ENCODE measurements around the gene MGLL.

The MGLL gene

GRCh38 chr3:127835993-127836882 is 13.9 kb upstream of the MGLL start:
- FAIRE-seq (peak; percentile 100), DNase-seq (ENCODE audit: insufficient read length, low spot score) (peak; percentile 67)

- no peak for DNase-seq (ENCODE audit: insufficient read length, low spot score)
- peak; percentile 89 for FAIRE-seq
These were observed 12.5 kb upstream of the MGLL start for GRCh38 chr3:127834771-127835170.

- FAIRE-seq: peak; percentile 66
- no peak for DNase-seq (ENCODE audit: insufficient read length, low spot score)
These were observed 11.1 kb upstream of the MGLL start for GRCh38 chr3:127833281-127834032.

- DNase-seq (ENCODE audit: insufficient read length, low spot score) (no peak), FAIRE-seq (peak; percentile 31)
These were observed 9.4 kb upstream of the MGLL start for GRCh38 chr3:127831723-127832172.

- FAIRE-seq (peak; percentile 11), DNase-seq (ENCODE audit: insufficient read length, low spot score) (no peak)
These were observed 7.2 kb upstream of the MGLL start for GRCh38 chr3:127829537-127829936.

GRCh38 chr3:127827808-127828207 is 5.5 kb upstream of the MGLL start:
- FAIRE-seq (no peak), DNase-seq (ENCODE audit: insufficient read length, low spot score) (no peak)

GRCh38 chr3:127825756-127826155 is 3.4 kb upstream of the MGLL start:
- no peak for DNase-seq (ENCODE audit: insufficient read length, low spot score)
- FAIRE-seq: no peak

GRCh38 chr3:127824151-127824825 is 2.0 kb upstream of the MGLL start:
- FAIRE-seq (no peak), DNase-seq (ENCODE audit: insufficient read length, low spot score) (no peak)

GRCh38 chr3:127823426-127823857 is 1.1 kb upstream of the MGLL start:
- FAIRE-seq (peak; percentile 21), DNase-seq (ENCODE audit: insufficient read length, low spot score) (no peak)

GRCh38 chr3:127822682-127823425 is 539 bp upstream of the MGLL start:
- FAIRE-seq (no peak), DNase-seq (ENCODE audit: insufficient read length, low spot score) (no peak)

- peak; percentile 26 for FAIRE-seq
- DNase-seq (ENCODE audit: insufficient read length, low spot score): no peak
These were observed 921 bp downstream of the MGLL start for GRCh38 chr3:127821394-127821793.

- FAIRE-seq (no peak), DNase-seq (ENCODE audit: insufficient read length, low spot score) (no peak)
These were observed 1.4 kb downstream of the MGLL start for GRCh38 chr3:127820826-127821313.

GRCh38 chr3:127820221-127820825 is 2.0 kb downstream of the MGLL start:
- FAIRE-seq: no peak
- peak; percentile 51 for DNase-seq (ENCODE audit: insufficient read length, low spot score)

- DNase-seq (ENCODE audit: insufficient read length, low spot score) (no peak), FAIRE-seq (no peak)
These were observed 2.7 kb downstream of the MGLL start for GRCh38 chr3:127819656-127820055.

- no peak for FAIRE-seq
- no peak for DNase-seq (ENCODE audit: insufficient read length, low spot score)
These were observed 3.2 kb downstream of the MGLL start for GRCh38 chr3:127819086-127819485.

GRCh38 chr3:127817406-127817841 is 4.9 kb downstream of the MGLL start:
- DNase-seq (ENCODE audit: insufficient read length, low spot score) (no peak), FAIRE-seq (no peak)

GRCh38 chr3:127816783-127817405 is 5.4 kb downstream of the MGLL start:
- FAIRE-seq (no peak), DNase-seq (ENCODE audit: insufficient read length, low spot score) (no peak)

GRCh38 chr3:127815641-127816605 is 6.4 kb downstream of the MGLL start:
- DNase-seq (ENCODE audit: insufficient read length, low spot score): no peak
- FAIRE-seq: no peak
